Activated CD8-positive, alpha-beta memory T cell treated with anti-CD3 and anti-CD28 coated beads for 1 hour (primary cell): ENCODE measurements around the gene PIGM.

ENCODE experiments used
- DNase-seq, 2 donors: peaks; one replicate each; pipeline ENCODE4 v3.0.0-alpha.2; 2020; ENCODE audit warnings: low read depth in 1 of 2; ENCODE audit errors: extremely low read depth in 1 of 2

The PIGM gene

GRCh38 chr1:160022330-160023310, 9.2 kb downstream of the PIGM start:
- DNase-seq: no peak

GRCh38 chr1:160021376-160022074, 10.3 kb downstream of the PIGM start:
- DNase-seq: no peak

DNA sequence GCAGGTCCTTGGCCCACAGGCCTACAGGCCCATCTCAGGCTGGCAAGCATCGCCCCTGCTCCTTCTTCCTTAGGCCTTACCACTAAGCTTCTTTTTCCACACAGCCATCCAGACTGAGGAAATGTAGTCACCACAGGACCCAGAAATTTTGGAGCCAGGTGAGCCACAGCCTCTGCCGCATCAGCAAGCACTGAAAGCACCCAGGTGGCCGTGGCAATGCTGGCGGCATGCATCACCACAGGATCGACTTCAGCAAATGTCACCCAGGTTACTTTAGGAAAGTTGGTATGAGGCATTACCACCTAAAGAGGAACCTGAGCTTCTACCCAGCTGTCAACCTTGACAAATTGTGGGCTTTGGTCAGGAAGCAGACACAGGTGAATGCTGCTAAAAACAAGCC, 11.6 kb downstream of the PIGM start:
- no peak for DNase-seq

DNA sequence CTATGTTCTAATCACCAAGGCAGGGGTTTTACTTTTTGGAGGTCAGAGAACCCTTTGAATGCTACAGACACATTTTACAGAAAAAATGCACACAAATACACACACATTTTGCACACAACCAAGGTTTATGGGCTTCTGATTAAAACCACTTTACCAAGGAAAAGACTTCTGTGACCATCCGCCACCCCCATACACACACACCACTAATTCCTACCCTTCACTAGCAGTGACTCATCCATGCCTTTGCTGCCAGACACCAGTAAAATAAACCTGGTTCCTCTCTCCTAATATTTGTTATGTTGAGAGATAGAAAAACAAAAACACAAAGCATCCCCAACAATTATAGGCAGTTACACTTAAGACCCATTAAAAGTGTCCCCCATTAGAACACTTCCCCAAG, 12.9 kb downstream of the PIGM start:
- no peak for DNase-seq

GRCh38 chr1:160018347-160018746, 13.4 kb downstream of the PIGM start:
- DNase-seq: no peak

DNA sequence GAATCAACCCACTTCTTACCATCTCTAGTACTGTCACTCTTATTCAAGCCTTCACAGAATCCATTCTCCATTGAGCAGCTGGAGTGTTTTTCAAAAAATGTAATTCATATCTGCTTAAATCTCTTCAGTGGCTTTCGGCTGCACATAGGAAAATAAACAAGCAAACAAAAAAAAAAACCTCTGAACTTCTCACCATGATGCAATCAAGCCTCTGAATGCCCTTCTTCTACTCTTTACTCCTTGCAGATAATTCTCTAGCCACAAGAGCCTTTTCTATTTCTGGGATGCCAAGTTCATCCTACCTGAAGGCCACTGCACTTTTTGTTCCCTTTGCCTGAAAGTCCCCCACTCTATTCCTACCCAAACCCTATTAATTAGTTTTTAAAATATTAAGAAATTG, 14.2 kb downstream of the PIGM start:
- no peak for DNase-seq

- DNase-seq: no peak
Observed at GRCh38 chr1:160011781-160012180, 20.0 kb downstream of the PIGM start.

- DNase-seq: no peak
Observed at GRCh38 chr1:160009801-160010200, 22.0 kb downstream of the PIGM start.

DNA sequence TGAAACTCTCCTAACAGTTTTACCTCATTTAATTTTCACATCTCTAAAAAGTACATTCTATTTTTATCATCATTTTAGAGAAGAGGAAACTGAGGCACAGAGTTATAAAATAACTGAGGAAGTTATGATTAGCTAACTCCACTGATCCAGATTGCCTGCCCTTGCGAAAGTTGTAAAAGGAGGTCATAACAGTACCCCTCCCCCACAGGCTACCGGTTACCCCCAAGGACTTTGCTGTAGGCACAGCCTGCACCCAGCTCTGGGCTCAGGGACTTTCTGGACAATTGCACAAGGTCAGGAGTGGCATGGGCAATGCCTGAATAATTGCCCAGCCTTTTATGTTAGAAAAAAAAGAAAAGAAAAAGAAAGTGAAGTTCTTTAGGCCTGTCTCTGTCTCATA, 22.7 kb downstream of the PIGM start:
- DNase-seq: no peak

- DNase-seq: no peak
Observed at GRCh38 chr1:160007577-160008200, 24.1 kb downstream of the PIGM start.

DNA sequence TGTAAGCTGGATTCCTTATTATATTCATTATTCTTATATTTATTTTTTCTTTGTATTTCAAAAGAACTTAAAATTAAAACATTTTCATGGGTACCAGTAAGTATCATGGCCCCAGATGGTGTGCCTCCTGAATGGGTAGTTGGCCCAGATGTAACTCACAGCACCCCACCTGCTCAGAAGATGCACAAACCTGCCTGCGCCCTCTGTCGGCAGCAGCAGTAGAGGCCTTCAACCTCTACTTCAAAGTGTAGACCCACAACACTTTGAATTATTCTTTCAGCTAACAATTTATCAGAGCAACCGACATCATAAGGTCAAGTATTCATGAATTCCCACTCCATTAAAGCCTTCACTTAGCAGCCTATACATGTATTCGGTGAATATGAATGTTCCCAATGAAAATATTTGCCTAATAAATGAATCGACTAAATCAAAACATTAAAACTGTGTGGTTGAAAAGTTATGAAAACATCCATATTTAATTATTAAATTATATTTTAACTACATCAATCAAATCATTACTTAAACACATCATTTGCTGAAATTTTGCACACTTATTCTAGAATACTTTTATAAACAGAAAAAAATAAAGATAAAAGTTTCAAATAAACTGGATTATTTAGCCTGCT, 25.4 kb downstream of the PIGM start:
- peak; percentile 41 to 57 for DNase-seq

- DNase-seq: no peak
Observed at GRCh38 chr1:160005070-160005469, 26.7 kb downstream of the PIGM start.

DNA sequence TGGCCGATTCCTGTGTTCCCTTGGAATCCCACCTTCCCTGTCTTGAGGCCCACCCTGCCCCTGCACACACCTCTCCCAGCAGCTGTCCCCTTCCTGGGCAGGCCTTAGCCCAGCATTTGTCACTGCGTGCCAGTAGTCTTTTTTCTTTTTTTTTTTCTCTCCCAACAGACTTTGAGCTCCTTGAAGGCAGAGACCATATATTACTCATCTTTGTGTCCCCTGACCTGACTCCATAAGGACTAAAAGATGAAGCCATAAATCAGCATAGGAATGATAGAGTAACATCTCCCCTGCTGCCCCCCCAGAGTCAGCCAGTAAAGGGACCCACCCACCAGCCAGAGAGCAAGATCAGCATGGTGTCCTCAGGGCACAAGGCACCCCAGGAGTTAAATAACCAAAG, 27.4 kb downstream of the PIGM start:
- DNase-seq: no peak

DNA sequence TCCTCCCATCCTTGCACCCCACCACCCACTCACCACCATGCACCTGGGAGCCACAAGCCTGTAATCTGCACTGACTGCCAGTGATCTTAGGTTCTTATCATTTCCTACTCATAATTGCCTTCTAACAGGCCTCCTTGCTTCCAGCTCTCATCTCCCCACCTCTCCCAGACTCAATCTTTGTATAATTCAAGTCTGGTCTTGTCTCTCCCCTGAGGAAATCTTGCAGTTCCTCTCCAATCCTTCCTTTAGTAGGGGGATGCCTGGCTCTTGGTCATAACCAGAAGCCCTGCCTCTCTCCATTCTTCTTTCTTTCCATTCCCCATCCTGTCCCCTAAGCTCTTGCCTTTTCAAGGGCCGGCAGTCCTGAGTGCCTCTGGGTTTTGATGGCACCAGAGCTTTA, 27.8 kb downstream of the PIGM start:
- DNase-seq: no peak

DNA sequence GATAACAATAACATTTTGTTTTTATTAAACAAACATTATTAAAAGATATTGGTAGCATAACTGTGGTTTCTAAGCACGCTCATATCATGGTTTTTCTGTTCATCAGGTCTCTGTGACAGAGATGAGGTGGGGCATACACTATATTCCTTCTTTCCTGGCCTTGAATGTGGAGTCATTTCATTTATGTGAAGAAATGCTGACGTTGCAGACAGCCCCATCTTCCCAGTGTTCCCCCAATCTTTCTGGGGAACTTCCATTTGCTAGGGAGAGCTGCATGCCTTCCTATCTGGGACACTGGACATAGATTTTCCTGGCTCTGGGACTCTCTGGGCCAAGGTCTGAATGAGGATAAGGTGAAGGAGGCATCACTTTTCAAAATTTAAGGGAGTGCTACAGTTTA, 30.4 kb downstream of the PIGM start:
- DNase-seq: no peak

DNA sequence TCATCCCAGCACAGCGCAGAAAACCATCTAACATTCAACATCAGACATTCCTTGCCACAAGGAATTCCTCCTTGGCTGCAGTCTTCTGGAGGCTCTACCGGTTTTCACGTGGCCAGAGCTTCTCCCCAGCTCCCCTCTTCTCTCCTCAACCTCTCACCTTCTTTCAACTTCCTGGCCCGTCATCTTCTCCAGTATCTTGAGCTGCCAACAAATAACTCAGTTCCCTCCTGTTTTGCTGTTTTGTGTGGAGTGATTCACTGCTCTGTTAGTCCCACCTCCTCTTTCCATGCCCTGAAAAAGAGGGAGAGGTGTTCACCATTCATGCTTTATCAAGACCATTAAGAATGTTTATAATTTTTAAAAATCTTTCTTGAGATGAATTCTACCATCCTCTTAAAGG, 32.6 kb downstream of the PIGM start:
- no peak for DNase-seq

DNA sequence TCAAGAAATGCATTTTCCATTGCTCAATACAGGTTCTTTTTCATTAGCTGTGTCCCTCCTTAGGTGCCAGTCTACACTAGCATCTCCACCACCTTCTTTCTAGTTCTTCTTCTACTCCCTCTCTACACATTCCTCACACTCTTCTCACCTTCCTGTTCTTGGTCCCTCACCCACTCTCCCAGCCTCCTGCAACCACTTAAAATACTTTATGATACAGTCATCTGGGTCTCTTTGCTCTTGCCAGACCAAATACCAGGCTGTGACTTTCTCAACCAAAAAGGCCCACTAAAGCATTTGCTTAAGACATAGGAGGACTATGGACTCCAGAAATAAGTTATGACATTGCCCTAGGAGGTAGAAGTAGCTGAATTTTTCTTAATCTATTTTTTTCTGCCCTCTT, 35.1 kb downstream of the PIGM start:
- DNase-seq: no peak

DNA sequence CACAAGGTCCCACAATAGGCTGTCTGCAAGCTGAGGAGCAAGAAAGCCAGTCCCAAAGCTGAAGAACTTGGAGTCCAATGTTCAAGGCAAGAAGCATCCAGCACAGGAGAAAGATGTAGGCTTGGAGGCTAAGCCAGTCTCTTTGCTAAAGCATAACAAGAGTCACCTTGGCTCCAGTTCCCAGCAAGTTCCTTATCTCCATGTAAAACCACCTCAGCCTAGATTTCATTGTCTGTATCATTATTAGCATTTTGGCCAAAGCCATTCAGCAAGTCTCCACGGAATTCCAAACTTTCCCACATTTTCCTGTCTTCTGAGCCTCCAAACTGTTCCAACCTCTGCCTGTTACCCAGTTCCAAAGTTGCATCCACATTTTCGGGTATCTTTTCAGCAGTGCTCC, 36.9 kb downstream of the PIGM start:
- no peak for DNase-seq

GRCh38 chr1:159993911-159994310, 37.9 kb downstream of the PIGM start:
- no peak for DNase-seq

DNA sequence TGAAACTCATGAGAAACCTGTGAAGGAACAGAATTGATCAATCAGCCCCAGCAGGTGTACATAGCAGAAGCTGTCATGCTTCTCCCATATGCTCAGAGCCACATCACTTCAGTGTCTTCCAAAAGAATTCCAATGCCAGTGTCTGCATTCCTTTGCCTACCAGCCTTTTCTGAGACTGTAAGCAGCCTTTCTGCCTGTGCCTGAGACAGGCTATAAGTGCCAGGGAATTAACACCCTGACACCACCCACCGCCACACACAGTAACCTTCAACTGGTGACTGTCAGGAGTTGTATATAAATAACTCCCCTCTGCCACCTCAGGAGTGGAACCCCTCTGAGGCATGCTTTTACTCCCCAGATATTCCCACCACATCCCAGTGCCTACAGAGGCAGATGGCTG, 39.6 kb downstream of the PIGM start:
- DNase-seq: no peak

DNA sequence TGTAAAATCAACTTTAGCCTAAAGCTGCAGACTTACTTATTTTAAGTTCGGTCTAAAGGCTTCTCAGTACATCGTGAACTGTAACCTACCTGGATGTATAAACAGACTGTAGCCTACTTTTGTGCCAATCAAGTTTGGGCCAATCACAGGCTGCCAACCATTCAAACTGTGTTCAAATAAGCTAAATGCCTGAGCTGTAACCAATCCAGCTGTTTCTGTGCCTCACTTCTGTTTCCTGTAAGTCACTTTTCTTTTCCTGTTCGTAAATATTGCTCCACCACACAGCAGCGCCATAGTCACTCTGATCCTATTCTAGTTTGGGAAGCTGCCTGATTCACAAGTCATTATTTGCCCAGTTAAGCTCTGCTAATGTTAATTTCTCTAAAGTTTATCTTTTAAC, 40.3 kb downstream of the PIGM start:
- no peak for DNase-seq
